T-cell (primary cell): ENCODE measurements around the gene DYNAP. TPM values are rescaled to one million over a fixed set of nuclear protein-coding genes. Genes with fewer than 3 reads are reported as not detected.

ENCODE experiments used
- ATAC-seq, 4 experiments: fragments of 200-7000 bp in 3 of 4; fragments of 150-1000 bp in 1 of 4; cut with Tn5 transposase; replicated peaks in 1 of 4; 1 replicate in 3 of 4; 2 replicates in 1 of 4; pipeline ENCODE4 v1.10.0; 2021; ENCODE audit warnings: moderate library complexity in 3 of 4, mild to moderate bottlenecking in 2 of 4, moderate number of reproducible peaks in 1 of 4
- CTCF ChIA-PET, 2 donors: fragments of 300-600 bp; sonication (Branson Sonifier 250); formaldehyde crosslinking; loops; one replicate each; lab custom pipeline; 2022; ENCODE audit warnings: antibody characterized with exemption in 2 of 2; lab: Charles Lee
- POLR2A ChIA-PET, 2 donors: fragments of 300-600 bp; sonication (Branson Sonifier 250); formaldehyde crosslinking; loops; one replicate each; lab custom pipeline; 2022; ENCODE audit warnings: antibody characterized with exemption in 2 of 2; lab: Charles Lee
- DNase-seq, 35 experiments: peaks; one replicate each; pipeline versions ENCODE4 v3.0.0 to v3.0.0-alpha.2; 2013 to 2023
- H3K27ac ChIP-seq: one replicate; pipeline ENCODE4 v1.5.1; 2013; ENCODE audit warnings: low read length
- H3K27me3 ChIP-seq, 2 experiments: replicated peaks in 1 of 2; 1 replicate in 1 of 2; 2 replicates in 1 of 2; pipeline versions ENCODE4 v1.6.1 to v1.7.0; 2013; ENCODE audit warnings: low read length in 1 of 2, mixed read lengths in 1 of 2; ENCODE audit not compliant: control insufficient read depth in 2 of 2, insufficient read depth in 2 of 2; ENCODE audit errors: extremely low read depth in 1 of 2
- H3K36me3 ChIP-seq, 2 donors: 1 replicate in 1 of 2; 2 replicates in 1 of 2; pipeline versions ENCODE4 v1.6.1 to v1.7.0; 2013; ENCODE audit warnings: low read length in 1 of 2; ENCODE audit not compliant: control insufficient read depth in 2 of 2, insufficient read depth in 1 of 2; ENCODE audit errors: extremely low read depth in 1 of 2
- H3K4me1 ChIP-seq, 2 experiments: 1 replicate in 1 of 2; 2 replicates in 1 of 2; pipeline versions ENCODE4 v1.6.1 to v1.7.0; 2013; ENCODE audit warnings: low read length in 2 of 2, mixed read lengths in 1 of 2; ENCODE audit not compliant: insufficient read depth in 2 of 2, control insufficient read depth in 1 of 2; ENCODE audit errors: extremely low read depth in 1 of 2
- H3K4me3 ChIP-seq, 2 donors: 1 replicate in 1 of 2; 2 replicates in 1 of 2; pipeline versions ENCODE4 v1.5.1 to v1.7.0; 2013; ENCODE audit warnings: mild to moderate bottlenecking in 2 of 2, low read length in 1 of 2, moderate library complexity in 1 of 2; ENCODE audit not compliant: control insufficient read depth in 1 of 2; ENCODE audit errors: extremely low read depth in 1 of 2
- H3K9me3 ChIP-seq: 2 replicates; pipeline ENCODE4 v1.7.0; 2013
- H3K27ac Mint-ChIP-seq, 2 donors: one replicate each; pipeline ENCODE4 v1.8.0; 2020 to 2021; ENCODE audit warnings: mild to moderate bottlenecking in 2 of 2, mixed read lengths in 2 of 2
- H3K27me3 Mint-ChIP-seq, 2 donors: one replicate each; pipeline ENCODE4 v1.8.0; 2021 to 2022; ENCODE audit warnings: mixed read lengths in 2 of 2
- H3K36me3 Mint-ChIP-seq: one replicate; pipeline ENCODE4 v1.8.0; 2021; ENCODE audit warnings: mixed read lengths
- H3K4me1 Mint-ChIP-seq, 3 donors: one replicate each; pipeline ENCODE4 v1.8.0; 2020 to 2022; ENCODE audit warnings: mixed read lengths in 3 of 3, mild to moderate bottlenecking in 1 of 3
- H3K4me3 Mint-ChIP-seq, 3 donors: one replicate each; pipeline ENCODE4 v1.8.0; 2020 to 2022; ENCODE audit warnings: mild to moderate bottlenecking in 3 of 3, mixed read lengths in 3 of 3, moderate library complexity in 3 of 3
- H3K9me3 Mint-ChIP-seq, 3 donors: one replicate each; pipeline ENCODE4 v1.8.0; 2020 to 2022; ENCODE audit warnings: mixed read lengths in 3 of 3
- WGBS: methylation state at CpG from one replicate; pipeline ENCODE4 v1.1.5; 2013; ENCODE audit warnings: missing lambda C conversion rate; ENCODE audit not compliant: insufficient coverage; 5-methylcytosine and 5-hydroxymethylcytosine counted together
- total RNA-seq, 35 experiments: library from RNA in 6 of 35; stranded (reverse) in 6 of 35; fragments of 120-200 nt in 1 of 35; gene quantifications; one replicate each; pipeline versions ENCODE4 v1.2.1 to v1.2.4 and lab custom pipeline; 2013 to 2026

Gene DYNAP
- total RNA-seq, 5 donors from 2014 or later (not counting 1 experiment from before 2014, with no cell fraction given) = not detected

- Histone ChIP-seq H3K4me1 (no peaks in the 10 kb centered on the region), H3K27ac (no peak overlapping the region), H3K4me3 (no peak overlapping the region), H3K9me3 (no peaks in the 10 kb centered on the region), H3K36me3 (no peaks in the 10 kb centered on the region), H3K27me3 (peaks cover 0 to 2% of the 10 kb centered on the region in 2 experiments)
- H3K36me3 Mint-ChIP-seq = no peaks in the 10 kb centered on the region
- POLR2A ChIA-PET = no interaction called here
- no peak overlapping the region for H3K4me3 Mint-ChIP-seq
- peaks cover 0 to 6% (median 3%) of the 10 kb centered on the region in 3 donors for H3K4me1 Mint-ChIP-seq
- 85% methylated on average over 2 of the region's 11 CpGs for WGBS
- ATAC-seq = no peak
- no peaks in the 10 kb centered on the region for H3K9me3 Mint-ChIP-seq
- peaks cover 0 to 4% of the 10 kb centered on the region in 2 donors for H3K27me3 Mint-ChIP-seq
- no peak overlapping the region for H3K27ac Mint-ChIP-seq
- DNase-seq = no peak
- CTCF ChIA-PET = no interaction called here
Measured at GRCh38 chr18:54607213-54608027, 16.4 kb downstream of the DYNAP start.

- Mint-ChIP-seq H3K4me3 (no peak overlapping the region), H3K27me3 (peaks cover 0 to 4% of the 10 kb centered on the region in 2 donors), H3K9me3 (no peaks in the 10 kb centered on the region), H3K27ac (no peak overlapping the region), H3K36me3 (no peaks in the 10 kb centered on the region), H3K4me1 (peaks cover 0 to 6% (median 3%) of the 10 kb centered on the region in 3 donors)
- Histone ChIP-seq H3K9me3 (no peaks in the 10 kb centered on the region), H3K36me3 (no peaks in the 10 kb centered on the region), H3K4me1 (no peaks in the 10 kb centered on the region), H3K4me3 (no peak overlapping the region), H3K27me3 (peaks cover 0 to 2% of the 10 kb centered on the region in 2 experiments), H3K27ac (no peak overlapping the region)
- DNase-seq = no peak
- ChIA-PET CTCF (no interaction called here), POLR2A (no interaction called here)
- WGBS = no CpG with 5 or more reads among the region's 3 CpGs
- ATAC-seq = no peak
Measured at GRCh38 chr18:54608028-54608642, 17.1 kb downstream of the DYNAP start.

GRCh38 chr18:54611816-54612215 is 20.8 kb downstream of the DYNAP start:
- DNase-seq (no peak), ATAC-seq (no peak)
- CTCF ChIA-PET = no interaction called here
- Histone ChIP-seq H3K27me3 (peaks cover 0 to 2% of the 10 kb centered on the region in 2 experiments), H3K4me1 (no peaks in the 10 kb centered on the region), H3K36me3 (no peaks in the 10 kb centered on the region), H3K4me3 (no peak overlapping the region), H3K9me3 (no peaks in the 10 kb centered on the region), H3K27ac (no peak overlapping the region)
- no peaks in the 10 kb centered on the region for H3K36me3 Mint-ChIP-seq
- no peak overlapping the region for H3K4me3 Mint-ChIP-seq
- 83% methylated on average over 1 of the region's 2 CpGs for WGBS
- POLR2A ChIA-PET = no interaction called here
- peaks cover 0 to 6% (median 3%) of the 10 kb centered on the region in 3 donors for H3K4me1 Mint-ChIP-seq
- no peak overlapping the region for H3K27ac Mint-ChIP-seq
- H3K27me3 Mint-ChIP-seq = peaks cover 0 to 4% of the 10 kb centered on the region in 2 donors
- H3K9me3 Mint-ChIP-seq = no peaks in the 10 kb centered on the region

- peaks cover 0 to 6% (median 3%) of the 10 kb centered on the region in 3 donors for H3K4me1 Mint-ChIP-seq
- no peak overlapping the region for H3K4me3 Mint-ChIP-seq
- H3K27ac Mint-ChIP-seq = no peak overlapping the region
- no peak overlapping the region for H3K4me3 ChIP-seq
- no peaks in the 10 kb centered on the region for H3K9me3 Mint-ChIP-seq
- H3K27me3 Mint-ChIP-seq = peaks cover 0 to 3% of the 10 kb centered on the region in 2 donors
- H3K27ac ChIP-seq = no peak overlapping the region
- CTCF ChIA-PET = no interaction called here
- H3K9me3 ChIP-seq = no peaks in the 10 kb centered on the region
- WGBS = 50% methylated on average over 3 of the region's 4 CpGs
- no peaks in the 10 kb centered on the region for H3K36me3 Mint-ChIP-seq
- peaks cover 0 to 2% of the 10 kb centered on the region in 2 experiments for H3K27me3 ChIP-seq
- no peak for DNase-seq
- no peak for ATAC-seq
- no peaks in the 10 kb centered on the region for H3K4me1 ChIP-seq
- POLR2A ChIA-PET = no interaction called here
- H3K36me3 ChIP-seq = no peaks in the 10 kb centered on the region
Measured at GRCh38 chr18:54612237-54612636, 21.2 kb downstream of the DYNAP start.

- Mint-ChIP-seq H3K4me1 (peaks cover 0 to 2% (median 1%) of the 10 kb centered on the region in 3 donors), H3K4me3 (no peak overlapping the region), H3K27ac (no peak overlapping the region), H3K36me3 (no peaks in the 10 kb centered on the region), H3K9me3 (no peaks in the 10 kb centered on the region), H3K27me3 (no peaks in the 10 kb centered on the region)
- no peaks in the 10 kb centered on the region for H3K9me3 ChIP-seq
- ChIA-PET POLR2A (no interaction called here), CTCF (no interaction called here)
- peaks cover 0 to 2% of the 10 kb centered on the region in 2 experiments for H3K27me3 ChIP-seq
- H3K4me1 ChIP-seq = no peaks in the 10 kb centered on the region
- 73% methylated on average over 3 of the region's 4 CpGs for whole genome bisulfite sequencing
- no peak overlapping the region for H3K4me3 ChIP-seq
- no peaks in the 10 kb centered on the region for H3K36me3 ChIP-seq
- no peak for DNase-seq
- no peak for ATAC-seq
- no peak overlapping the region for H3K27ac ChIP-seq
Measured at GRCh38 chr18:54613174-54613573, 22.1 kb downstream of the DYNAP start.

GRCh38 chr18:54616220-54616848 is 25.3 kb downstream of the DYNAP start:
- Mint-ChIP-seq H3K9me3 (no peaks in the 10 kb centered on the region), H3K27me3 (peaks cover 4 to 5% of the 10 kb centered on the region in 2 donors), H3K36me3 (no peaks in the 10 kb centered on the region), H3K27ac (no peak overlapping the region), H3K4me1 (no peaks in the 10 kb centered on the region), H3K4me3 (no peak overlapping the region)
- POLR2A ChIA-PET = no interaction called here
- WGBS = 34% methylated on average over 2 of the region's 3 CpGs
- ATAC-seq = no peak
- Histone ChIP-seq H3K4me1 (no peaks in the 10 kb centered on the region), H3K27ac (no peak overlapping the region), H3K9me3 (no peaks in the 10 kb centered on the region), H3K27me3 (no peaks in the 10 kb centered on the region), H3K36me3 (no peaks in the 10 kb centered on the region), H3K4me3 (no peak overlapping the region)
- CTCF ChIA-PET = no interaction called here
- DNase-seq = no peak
